Measurements from ENCODE around the gene CDH13. TPM values are rescaled to one million over a fixed set of nuclear protein-coding genes. Genes with fewer than 3 reads are reported as not detected.
"Not testable (repeated sequence)": the region's sequence is repeated elsewhere in the genome, so short reads cannot be mapped to it uniquely, and the experiment has no call there.

Gene CDH13
- polyA plus RNA-seq, 10 donors, result 32.5 to 56.9 (median 47.0) TPM

DNA sequence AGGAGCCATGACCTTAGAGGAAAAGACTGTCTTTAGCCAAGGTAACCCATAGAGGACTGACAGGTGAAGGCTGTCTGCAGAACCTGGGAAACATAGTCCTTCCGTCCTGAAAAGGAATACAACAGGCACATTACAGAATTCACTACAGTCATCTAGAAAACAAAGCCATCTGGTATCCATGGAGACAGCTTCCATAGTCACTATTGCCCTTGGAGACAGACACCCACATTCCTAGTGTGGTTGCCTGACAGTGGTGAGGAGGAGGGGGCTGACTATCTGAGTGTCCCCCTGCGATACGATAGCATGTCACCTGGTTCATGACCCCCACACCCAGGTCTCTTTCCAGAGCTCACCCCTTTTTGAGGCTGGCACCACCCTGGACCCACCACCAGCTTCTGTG lies 254.7 kb downstream of the CDH13 start:
- DNase-seq, result no peak

GRCh38 chr16:82882226-82882625 lies 255.5 kb downstream of the CDH13 start:
- DNase-seq, result no peak

DNA sequence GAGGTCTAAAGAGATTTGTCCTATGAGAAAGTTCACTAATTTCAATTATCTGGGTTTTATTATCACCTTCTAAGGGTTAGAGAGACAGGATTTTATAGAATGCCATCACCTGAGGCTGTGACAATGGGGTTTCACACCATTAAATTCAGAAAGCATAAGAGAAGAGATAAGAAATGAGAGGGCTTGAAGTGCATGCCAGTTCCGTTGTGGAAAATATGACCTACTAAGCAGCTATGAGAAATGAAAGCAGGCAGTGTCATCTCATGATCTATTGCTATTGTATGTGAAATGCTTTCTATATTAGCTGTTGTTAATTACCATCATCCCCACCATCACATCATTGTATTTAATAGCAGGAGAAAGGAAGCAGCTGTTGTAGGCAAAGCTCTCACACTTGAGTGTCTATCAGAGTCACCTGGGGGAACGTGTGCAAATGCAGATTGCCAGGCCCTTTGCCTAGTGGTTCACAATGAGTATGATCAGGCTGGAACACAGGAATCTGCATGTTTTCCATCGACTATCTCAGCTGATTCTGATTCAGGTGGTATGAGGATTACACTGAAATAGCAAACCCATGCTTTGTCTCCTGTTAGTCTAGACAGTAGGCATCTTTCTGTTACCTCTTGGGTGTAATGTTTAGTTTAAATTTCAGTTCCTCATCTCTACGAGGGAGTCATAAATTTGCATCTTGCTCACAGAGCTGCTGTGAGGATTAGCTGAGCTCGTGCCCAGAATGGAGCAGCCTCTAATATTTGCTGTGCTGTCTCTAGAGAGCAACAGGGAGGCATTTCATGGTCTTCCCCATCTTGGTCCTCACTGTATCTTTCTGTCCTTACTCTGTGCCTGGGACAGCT lies 256.4 kb downstream of the CDH13 start:
- no peak for DNase-seq

DNA sequence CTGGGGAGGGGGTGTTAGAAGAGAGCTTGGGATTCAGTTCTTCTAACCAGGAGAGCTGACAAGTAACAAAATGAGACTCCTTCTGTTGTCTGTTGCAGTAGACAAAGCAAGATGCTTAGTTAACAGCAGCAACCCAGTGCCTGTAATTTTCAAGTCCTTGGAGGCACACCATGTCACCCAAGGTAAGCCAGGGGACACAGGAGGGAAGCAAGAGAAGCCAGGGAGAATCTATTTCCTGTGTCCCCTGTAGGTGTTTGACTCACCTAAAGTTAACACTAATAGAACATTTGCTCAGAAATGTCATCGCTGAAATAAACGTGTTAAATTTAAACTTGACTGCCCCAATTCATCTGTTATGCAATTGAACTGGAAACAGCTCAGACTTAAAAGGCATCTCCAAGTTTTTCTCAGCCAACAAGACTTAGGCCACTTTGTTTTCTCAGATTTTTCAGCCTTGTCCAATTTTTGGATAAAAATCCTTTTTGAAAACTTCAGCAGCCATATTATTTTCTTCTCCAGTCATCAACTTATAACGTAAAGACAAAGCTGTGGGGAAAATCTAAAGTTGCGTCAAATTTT lies 257.6 kb downstream of the CDH13 start:
- DNase-seq, result no peak

- DNase-seq, result no peak
Measured at GRCh38 chr16:82886146-82886545, 259.4 kb downstream of the CDH13 start.

- peak; percentile 49 to 74 (median 56) for DNase-seq
Measured at GRCh38 chr16:82888591-82889001, 261.8 kb downstream of the CDH13 start.

DNA sequence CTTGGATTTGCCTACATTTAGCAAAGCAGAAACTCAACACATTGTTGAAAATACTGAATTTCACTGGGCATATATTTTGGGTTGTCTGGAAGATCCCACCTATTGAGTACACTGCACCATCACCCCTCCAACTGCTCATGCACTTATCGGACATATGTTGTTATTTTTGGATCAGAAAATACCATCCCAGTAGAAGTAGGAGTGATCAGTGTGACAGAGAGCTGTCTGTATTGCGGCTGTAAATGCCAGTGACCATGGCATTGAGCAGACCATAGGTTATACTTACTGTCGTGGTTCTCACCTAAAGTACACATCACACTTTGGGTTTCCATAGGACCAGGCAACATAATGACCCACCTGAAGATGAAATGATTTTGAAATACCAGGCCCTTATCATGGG lies 264.7 kb downstream of the CDH13 start:
- DNase-seq, result no peak

DNA sequence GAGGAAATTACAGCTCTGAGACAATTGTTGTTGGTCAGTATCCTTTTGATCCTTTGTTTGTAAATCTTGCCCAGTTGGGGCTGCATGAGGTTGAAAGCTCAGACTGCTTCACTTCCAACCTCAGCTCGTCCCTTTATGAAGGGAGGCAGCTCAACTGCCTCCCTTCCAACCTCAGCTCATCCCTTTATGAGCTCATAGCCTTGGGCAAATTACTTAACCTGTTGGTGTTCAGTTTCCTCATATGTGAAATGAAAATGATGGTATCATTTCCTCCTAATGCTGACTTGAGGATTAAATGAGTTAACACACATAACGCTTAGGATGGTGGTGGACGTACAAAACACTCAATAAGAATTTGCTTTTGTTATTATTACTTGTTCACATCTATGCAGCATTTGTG lies 265.1 kb downstream of the CDH13 start:
- DNase-seq, result no peak

GRCh38 chr16:82892324-82892723 lies 265.6 kb downstream of the CDH13 start:
- no peak for DNase-seq

GRCh38 chr16:82895843-82896242 lies 269.1 kb downstream of the CDH13 start:
- DNase-seq, result no peak

DNA sequence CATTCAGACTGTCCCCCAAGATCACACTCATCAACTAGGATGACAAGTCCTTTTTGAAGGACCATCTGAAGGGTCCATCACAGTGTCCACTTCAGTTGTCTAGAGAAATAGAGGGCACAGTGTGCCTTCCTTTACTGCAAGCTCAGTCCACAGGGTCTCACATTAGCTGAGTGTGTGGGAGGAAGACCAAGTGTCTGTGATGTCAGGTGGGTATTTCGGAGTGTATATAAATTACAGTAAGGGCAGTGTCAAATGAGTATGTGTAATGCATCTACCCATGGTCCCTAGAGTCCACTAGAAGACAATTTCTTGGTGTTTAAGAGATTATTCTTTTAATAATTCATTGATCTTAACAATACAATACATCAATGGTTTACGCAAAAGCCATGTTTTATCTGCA lies 272.2 kb downstream of the CDH13 start:
- DNase-seq, result no peak

GRCh38 chr16:82899731-82900450 lies 273.1 kb downstream of the CDH13 start:
- no peak for DNase-seq

DNA sequence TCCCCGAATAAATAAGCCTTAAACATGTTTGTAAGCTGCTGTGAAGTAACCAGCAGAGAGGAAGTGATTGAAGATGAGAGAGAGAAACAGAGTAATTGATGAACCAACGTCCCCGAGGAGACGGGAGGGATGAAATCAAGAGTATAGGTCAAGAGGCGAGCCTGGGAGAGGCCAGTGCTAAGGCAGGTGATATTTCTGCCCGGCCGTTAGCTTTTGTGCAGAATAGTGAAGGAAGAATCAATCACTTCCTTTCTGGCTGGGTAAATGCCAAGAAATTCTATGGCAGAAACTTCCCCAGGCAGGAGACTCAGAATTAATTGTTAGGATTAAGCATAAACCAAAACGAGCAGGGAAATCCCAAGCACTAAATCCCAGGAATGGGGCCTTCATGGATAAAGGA lies 273.8 kb downstream of the CDH13 start:
- peak in 1 of 3 donors; percentile 25 for DNase-seq

DNA sequence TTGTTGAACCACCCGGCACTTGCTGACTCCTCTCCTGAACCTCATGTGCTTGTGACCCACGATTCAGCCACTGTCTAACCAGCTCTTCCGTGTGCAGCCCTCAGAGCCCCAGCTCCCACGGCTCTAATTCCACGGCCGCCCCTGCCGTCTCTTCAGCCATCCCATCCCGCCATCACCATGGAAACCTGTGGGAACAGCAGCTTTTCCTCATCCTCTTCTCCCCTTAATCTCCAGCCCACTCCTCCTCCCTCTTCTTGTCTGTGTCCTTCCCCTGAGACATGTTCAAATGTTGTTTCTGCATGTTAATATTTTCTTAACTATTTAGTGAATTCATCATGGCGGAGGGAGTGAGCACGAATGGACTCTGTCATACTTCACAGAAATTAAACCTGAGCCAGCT lies 285.2 kb downstream of the CDH13 start:
- no peak for DNase-seq

DNA sequence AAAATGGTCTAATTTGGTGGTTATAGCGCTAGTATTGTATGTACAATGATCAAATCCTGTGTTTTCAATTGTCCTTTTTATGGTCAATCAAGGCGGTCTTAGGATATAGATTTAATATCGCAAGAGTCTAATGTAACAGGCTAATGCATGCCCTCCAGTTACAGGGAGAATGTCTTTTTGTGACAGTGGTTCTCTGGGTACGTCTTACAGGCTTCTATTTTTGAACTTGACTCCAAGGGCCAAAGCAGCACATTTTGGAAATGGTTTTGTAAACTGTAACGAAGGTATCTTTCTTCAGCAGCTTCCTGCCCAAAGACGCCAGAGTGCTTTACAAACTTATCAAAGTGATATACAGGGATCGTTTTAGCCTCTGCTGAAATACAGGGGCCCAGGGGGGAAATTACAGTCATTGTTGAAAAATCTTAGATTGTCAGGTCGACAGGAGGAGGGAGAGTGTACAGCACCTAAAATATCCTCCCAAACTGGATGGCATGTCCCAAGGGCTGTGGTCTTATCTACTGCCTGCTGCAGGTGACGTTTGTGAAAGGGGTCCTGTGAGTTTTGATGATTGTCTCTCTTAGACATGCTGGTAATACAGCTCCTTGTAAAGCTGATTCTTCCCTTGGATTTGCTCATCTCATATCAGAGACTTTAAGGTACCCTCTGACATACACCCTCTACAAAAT lies 288.5 kb downstream of the CDH13 start:
- DNase-seq, result no peak

- no peak for DNase-seq
Measured at GRCh38 chr16:82917886-82918595, 291.3 kb downstream of the CDH13 start.

DNA sequence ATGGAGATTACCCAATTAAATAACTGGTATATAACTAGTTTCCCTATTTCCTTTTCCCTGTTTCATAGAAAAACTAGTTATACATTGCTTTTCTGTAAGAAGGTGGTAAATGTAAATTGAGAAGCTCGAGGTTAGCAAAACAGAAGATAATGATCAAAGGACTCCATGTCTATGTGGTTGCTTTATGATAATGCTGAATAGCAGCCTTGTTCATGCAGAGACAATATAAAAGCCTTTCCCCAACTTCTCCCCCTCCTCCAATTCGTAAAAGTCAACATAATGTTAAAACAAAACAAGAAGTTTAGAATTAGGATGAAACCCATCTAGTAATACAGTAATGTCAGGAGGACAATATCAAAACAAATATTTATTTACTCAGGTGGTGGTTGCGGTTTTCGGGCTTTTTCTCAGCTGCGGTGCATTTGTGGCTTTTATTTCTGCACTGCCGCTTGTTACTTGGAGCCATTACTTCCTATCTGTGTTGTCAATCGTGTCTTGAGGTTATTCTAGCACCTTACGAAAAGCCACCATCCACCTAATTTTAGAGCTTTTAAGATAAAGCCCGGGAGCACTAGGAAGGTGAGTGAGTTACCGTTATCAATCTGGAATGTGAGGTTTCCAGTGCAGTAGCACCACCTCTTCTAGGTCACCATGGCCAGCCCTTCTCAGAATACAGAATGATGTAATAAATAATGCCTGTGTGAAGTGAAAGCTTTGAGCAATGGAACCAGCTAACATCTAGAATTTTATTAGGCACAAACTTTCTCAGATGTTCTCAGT lies 297.5 kb downstream of the CDH13 start:
- no peak for DNase-seq

DNA sequence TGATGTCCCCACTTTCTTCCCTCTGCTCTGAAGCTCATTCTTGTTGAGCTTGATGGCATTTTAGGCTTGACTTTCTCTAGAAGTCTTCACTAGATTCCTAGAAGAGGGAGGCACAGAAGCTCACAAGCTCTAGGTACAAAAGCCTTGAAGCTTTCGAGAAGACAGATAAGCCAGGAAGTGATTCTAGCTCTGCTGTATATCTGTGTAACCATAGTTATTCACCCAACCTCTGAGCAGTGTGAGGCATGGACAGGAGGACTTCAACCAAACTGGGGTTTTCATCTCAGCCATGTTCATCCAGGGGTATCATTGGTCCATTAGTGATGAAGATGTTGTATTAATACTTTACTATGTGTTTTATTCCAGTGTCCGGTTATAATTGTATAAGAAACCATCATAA lies 299.7 kb downstream of the CDH13 start:
- no peak for DNase-seq

DNA sequence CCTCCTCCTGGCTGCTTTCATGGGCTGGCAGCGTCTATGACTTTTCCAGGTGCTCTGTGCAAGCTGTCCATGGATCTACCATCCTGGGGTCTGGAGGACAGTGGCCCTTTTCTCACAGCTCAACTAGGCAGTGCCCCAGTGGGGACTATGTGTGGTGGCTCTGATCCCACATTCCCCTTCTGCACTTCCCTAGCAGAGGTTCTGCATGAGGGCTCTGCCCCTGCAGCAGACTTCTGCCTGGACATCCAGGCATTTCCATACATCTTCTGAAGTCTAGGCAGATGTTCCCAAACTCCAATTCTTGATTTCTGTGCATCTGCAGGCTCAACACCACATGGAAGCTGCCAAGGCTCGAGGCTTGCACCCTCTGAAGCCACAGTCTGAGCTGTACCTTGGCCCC lies 307.2 kb downstream of the CDH13 start:
- DNase-seq, result not testable (repeated sequence)

DNA sequence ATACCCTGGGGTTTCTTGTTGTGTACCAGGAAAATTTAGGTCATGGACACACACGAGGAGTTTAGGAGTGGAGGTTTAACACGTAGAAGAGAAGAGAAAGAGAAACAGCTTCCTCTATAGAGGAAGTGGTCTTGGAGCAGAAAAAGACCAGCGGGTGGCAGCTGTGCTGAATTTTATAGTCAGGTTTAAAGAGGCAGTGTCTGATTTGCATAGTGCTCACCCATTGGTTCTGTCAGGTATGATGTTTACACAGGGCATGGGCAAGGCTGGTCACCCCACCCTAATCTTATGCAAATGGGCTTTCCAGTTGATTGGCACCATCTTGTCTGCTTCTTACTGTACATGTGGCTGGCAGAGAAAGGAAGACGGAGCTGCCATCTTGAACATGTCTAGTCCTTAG lies 309.0 kb downstream of the CDH13 start:
- DNase-seq, result no peak

All from muscle of back (tissue), 11 donors.